PC-3 (cell line): ENCODE measurements around the gene FKBP7. TPM values are rescaled to one million over a fixed set of nuclear protein-coding genes. Genes with fewer than 3 reads are reported as not detected.
"Not testable (repeated sequence)": the region's sequence is repeated elsewhere in the genome, so short reads cannot be mapped to it uniquely, and the experiment has no call there.

ENCODE experiments used
- ATAC-seq: fragments of 200-7000 bp; cut with Tn5 transposase; 2 replicates; pipeline ENCODE4 v1.9.1; 2020; ENCODE audit warnings: mild to moderate bottlenecking, moderate library complexity
- BruUV-seq: library from RNA; stranded (reverse); fragments of 400-500 nt; replicated peaks from 2 replicates; lab custom pipeline; 2021; lab: Mats Ljungman, UMichigan
- CTCF ChIA-PET: fragments of 300-600 bp; sonication (Branson Sonifier 250); formaldehyde crosslinking; loops from one replicate; lab custom pipeline; 2022; ENCODE audit warnings: antibody characterized with exemption; lab: Charles Lee
- POLR2A ChIA-PET: fragments of 300-600 bp; sonication (Branson Sonifier 250); formaldehyde crosslinking; loops from one replicate; lab custom pipeline; 2022; ENCODE audit warnings: antibody characterized with exemption; ENCODE audit not compliant: unreplicated experiment; lab: Charles Lee
- DNase-seq: peaks from one replicate; pipeline ENCODE4 v3.0.0-alpha.2; 2015
- H2AFZ ChIP-seq: fragments of 300-600 bp; sonication (generic); 2 replicates; pipeline ENCODE4 v1.6.0; 2016; ENCODE audit warnings: antibody characterized with exemption, low read length
- H3F3A ChIP-seq: fragments of 300-600 bp; sonication (generic); one replicate; pipeline ENCODE4 v1.6.0; 2017; ENCODE audit warnings: antibody characterized with exemption, low read length, control low read depth, mild to moderate bottlenecking; ENCODE audit not compliant: unreplicated experiment
- H3K27ac ChIP-seq: fragments of 300-600 bp; sonication (generic); 2 replicates; pipeline ENCODE4 v1.5.1; 2016; ENCODE audit warnings: mild to moderate bottlenecking, low read length
- H3K27me3 ChIP-seq: fragments of 300-600 bp; sonication (generic); 2 replicates; pipeline ENCODE4 v1.6.1; 2016; ENCODE audit warnings: low read length, mixed read lengths
- H3K36me3 ChIP-seq: fragments of 300-600 bp; sonication (generic); 2 replicates; pipeline ENCODE4 v1.6.1; 2016; ENCODE audit warnings: low read depth, mixed run types, low read length, mixed read lengths
- H3K4me1 ChIP-seq: fragments of 300-600 bp; sonication (generic); 2 replicates; pipeline ENCODE4 v1.5.1; 2016; ENCODE audit warnings: low read length; ENCODE audit not compliant: insufficient read depth
- H3K4me2 ChIP-seq: fragments of 300-600 bp; sonication (generic); 2 replicates; pipeline ENCODE4 v1.6.0; 2016; ENCODE audit warnings: low read length
- H3K4me3 ChIP-seq: fragments of 300-600 bp; sonication (generic); 2 replicates; pipeline ENCODE4 v1.5.1; 2016; ENCODE audit warnings: mild to moderate bottlenecking, low read length, mixed read lengths
- H3K79me2 ChIP-seq: fragments of 300-600 bp; sonication (generic); 2 replicates; pipeline ENCODE4 v1.6.1; 2017; ENCODE audit warnings: low read length, mixed read lengths
- H3K9ac ChIP-seq: fragments of 300-600 bp; sonication (generic); 2 replicates; pipeline ENCODE4 v1.6.0; 2016; ENCODE audit warnings: mild to moderate bottlenecking, low read length
- H3K9me2 ChIP-seq: fragments of 300-600 bp; sonication (generic); replicated peaks from 2 replicates; pipeline ENCODE4 v1.6.1; 2016; ENCODE audit warnings: mixed run types, low read length, mixed read lengths
- H3K9me3 ChIP-seq: fragments of 300-600 bp; sonication (generic); 2 replicates; pipeline ENCODE4 v1.6.1; 2016; ENCODE audit warnings: low read length, mixed read lengths
- H4K20me1 ChIP-seq: fragments of 300-600 bp; sonication (generic); 2 replicates; pipeline ENCODE4 v1.6.1; 2016; ENCODE audit warnings: low read length, mixed read lengths
- EZH2 ChIP-seq: fragments of 300-600 bp; sonication (generic); IDR thresholded peaks from one replicate; pipeline ENCODE4 v1.6.1; 2017; ENCODE audit warnings: antibody characterized with exemption, mild to moderate bottlenecking, low read length; ENCODE audit not compliant: unreplicated experiment
- EZH2phosphoT487 ChIP-seq: fragments of 300-600 bp; sonication (generic); IDR thresholded peaks from 2 replicates; pipeline ENCODE4 v1.6.1; 2018; ENCODE audit warnings: mild to moderate bottlenecking, antibody characterized with exemption, low read length, borderline replicate concordance
- intact Hi-C: fragments of 100-400 bp; cut with micrococcal nuclease; formaldehyde crosslinking; loops from 2 replicates; pipeline ENCODE4 v1.9.0; 2023
- total RNA-seq: library from RNA; depleted of rRNA; stranded (reverse); fragments of >200 nt; gene quantifications from 2 replicates; pipeline ENCODE4 v1.2.3, GENCODE V29; 2014
- TF ChIP-seq, protein P1 (sequence below): fragments of 300-600 bp; sonication (generic); conservative IDR thresholded peaks from 2 replicates; pipeline ENCODE4 v1.5.1; 2017; ENCODE audit warnings: antibody characterized with exemption, low read depth, mild to moderate bottlenecking, low read length

FKBP7 gene
- total RNA-seq, 1 experiment from 2014 or later: 4.2 TPM

DNA sequence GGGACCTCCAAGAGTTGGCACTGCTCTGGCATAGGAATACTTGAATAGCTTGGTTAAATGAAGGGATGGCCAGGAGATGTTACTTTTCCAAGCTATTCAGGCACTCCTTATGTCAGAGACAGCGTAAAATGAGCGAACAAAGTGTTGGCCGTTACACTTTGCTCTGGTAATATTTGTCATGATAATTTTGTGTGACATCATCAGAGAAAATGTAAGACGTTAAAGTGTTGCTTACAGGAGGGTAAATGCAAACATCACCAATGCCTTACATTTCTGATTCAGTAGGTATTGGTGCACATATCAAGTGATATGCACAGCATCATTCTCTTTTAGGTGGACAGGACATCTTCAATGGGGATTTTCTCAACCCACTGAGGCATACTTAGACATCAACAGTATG is 47.9 kb upstream of the FKBP7 start:
- Histone ChIP-seq H3K4me2 (no peak overlapping the region), H3K27ac (no peak overlapping the region), H3F3A (no peaks in the 10 kb centered on the region), H3K4me3 (no peak overlapping the region), H3K36me3 (no peaks in the 10 kb centered on the region), H3K9me2 (no peaks in the 10 kb centered on the region), H3K27me3 (no peaks in the 10 kb centered on the region), H3K9me3 (no peaks in the 10 kb centered on the region), H3K9ac (no peak overlapping the region), H3K4me1 (no peaks in the 10 kb centered on the region), H4K20me1 (no peaks in the 10 kb centered on the region), H2AFZ (no peak overlapping the region), H3K79me2 (peaks cover 19% of the 10 kb centered on the region)
- CTCF ChIA-PET: no interaction called here
- POLR2A ChIA-PET: no interaction called here
- DNase-seq: no peak
- BruUV-seq: no TSS peak
- intact Hi-C loops: no loop called here
- TF ChIP-seq EZH2phosphoT487 (no peak), EZH2 (no peak)
- TF ChIP-seq, protein P1, sequence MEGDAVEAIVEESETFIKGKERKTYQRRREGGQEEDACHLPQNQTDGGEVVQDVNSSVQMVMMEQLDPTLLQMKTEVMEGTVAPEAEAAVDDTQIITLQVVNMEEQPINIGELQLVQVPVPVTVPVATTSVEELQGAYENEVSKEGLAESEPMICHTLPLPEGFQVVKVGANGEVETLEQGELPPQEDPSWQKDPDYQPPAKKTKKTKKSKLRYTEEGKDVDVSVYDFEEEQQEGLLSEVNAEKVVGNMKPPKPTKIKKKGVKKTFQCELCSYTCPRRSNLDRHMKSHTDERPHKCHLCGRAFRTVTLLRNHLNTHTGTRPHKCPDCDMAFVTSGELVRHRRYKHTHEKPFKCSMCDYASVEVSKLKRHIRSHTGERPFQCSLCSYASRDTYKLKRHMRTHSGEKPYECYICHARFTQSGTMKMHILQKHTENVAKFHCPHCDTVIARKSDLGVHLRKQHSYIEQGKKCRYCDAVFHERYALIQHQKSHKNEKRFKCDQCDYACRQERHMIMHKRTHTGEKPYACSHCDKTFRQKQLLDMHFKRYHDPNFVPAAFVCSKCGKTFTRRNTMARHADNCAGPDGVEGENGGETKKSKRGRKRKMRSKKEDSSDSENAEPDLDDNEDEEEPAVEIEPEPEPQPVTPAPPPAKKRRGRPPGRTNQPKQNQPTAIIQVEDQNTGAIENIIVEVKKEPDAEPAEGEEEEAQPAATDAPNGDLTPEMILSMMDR: no peak
- no peak for ATAC-seq

- H3K9me3 ChIP-seq, H3K9ac ChIP-seq, H3K4me2 ChIP-seq, POLR2A ChIA-PET, H3K4me3 ChIP-seq, DNase-seq, H2AFZ ChIP-seq, H3K9me2 ChIP-seq, H3F3A ChIP-seq, intact Hi-C loops, BruUV-seq, CTCF ChIA-PET, H3K27ac ChIP-seq, H3K36me3 ChIP-seq, H3K27me3 ChIP-seq, ATAC-seq, H3K4me1 ChIP-seq, H4K20me1 ChIP-seq: not testable (repeated sequence)
- peaks cover 19% of the 10 kb centered on the region for H3K79me2 ChIP-seq
These were observed 47.1 kb upstream of the FKBP7 start for GRCh38 chr2:178525460-178525859.

DNA sequence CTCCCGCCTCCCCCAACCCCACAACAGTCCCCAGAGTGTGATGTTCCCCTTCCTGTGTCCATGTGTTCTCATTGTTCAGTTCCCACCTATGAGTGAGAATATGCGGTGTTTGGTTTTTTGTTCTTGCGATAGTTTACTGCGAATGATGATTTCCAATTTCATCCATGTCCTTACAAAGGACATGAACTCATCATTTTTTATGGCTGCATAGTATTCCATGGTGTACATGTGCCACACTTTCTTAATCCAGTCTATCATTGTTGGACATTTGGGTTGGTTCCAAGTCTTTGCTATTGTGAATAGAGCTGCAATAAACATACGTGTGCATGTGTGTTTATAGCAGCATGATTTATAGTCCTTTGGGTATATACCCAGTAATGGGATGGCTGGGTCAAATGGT is 46.6 kb upstream of the FKBP7 start:
- DNase-seq, H4K20me1 ChIP-seq, H3K4me2 ChIP-seq, CTCF ChIA-PET, intact Hi-C loops, H3K27me3 ChIP-seq, H3K9me2 ChIP-seq, H3K36me3 ChIP-seq, H3K9ac ChIP-seq, H2AFZ ChIP-seq, BruUV-seq, H3F3A ChIP-seq, H3K9me3 ChIP-seq, H3K27ac ChIP-seq, ATAC-seq, H3K4me3 ChIP-seq, H3K4me1 ChIP-seq, POLR2A ChIA-PET: not testable (repeated sequence)
- H3K79me2 ChIP-seq: peaks cover 19% of the 10 kb centered on the region

GRCh38 chr2:178523596-178524134 is 45.3 kb upstream of the FKBP7 start:
- DNase-seq (no peak), ATAC-seq (peak; percentile 45)
- Histone ChIP-seq H3K9ac (peak overlapping the region; percentile 72), H3K79me2 (peaks cover 19% of the 10 kb centered on the region), H4K20me1 (no peaks in the 10 kb centered on the region), H2AFZ (peak overlapping the region; percentile 55; the same call in 1 of the 2 replicates), H3K4me1 (no peaks in the 10 kb centered on the region), H3K9me3 (no peaks in the 10 kb centered on the region), H3K36me3 (no peaks in the 10 kb centered on the region), H3K27ac (no peak overlapping the region), H3K4me3 (peak overlapping the region; percentile 69), H3K4me2 (peak overlapping the region; percentile 85), H3F3A (no peaks in the 10 kb centered on the region), H3K9me2 (no peaks in the 10 kb centered on the region), H3K27me3 (no peaks in the 10 kb centered on the region)
- intact Hi-C loops: loop anchor here (1.0 kb wide), 1 partner anchor 42 kb away; no protein-coding TSS in a partner anchor
- no TSS peak for BruUV-seq
- CTCF ChIA-PET: no interaction called here
- POLR2A ChIA-PET: no interaction called here
- TF ChIP-seq, protein P1: no peak
- TF ChIP-seq EZH2 (no peak), EZH2phosphoT487 (no peak)
